Calu3 (cell line): Measurements from ENCODE around the gene GPX3. TPM values are rescaled to one million over a fixed set of nuclear protein-coding genes. Genes with fewer than 3 reads are reported as not detected.

Experiments used
- BruUV-seq: library from RNA; stranded (reverse); fragments of 400-500 nt; replicated peaks from 2 replicates; lab custom pipeline; 2021; lab: Mats Ljungman, UMichigan
- CTCF ChIA-PET: fragments of 300-600 bp; sonication (Branson Sonifier 250); formaldehyde crosslinking; loops from one replicate; lab custom pipeline; 2022; ENCODE audit warnings: antibody characterized with exemption; lab: Charles Lee
- DNase-seq: peaks from one replicate; pipeline ENCODE4 v3.0.0; 2022
- H3K27ac Mint-ChIP-seq: one replicate; pipeline ENCODE4 v1.8.0; 2022; ENCODE audit warnings: mixed read lengths; ENCODE audit not compliant: unreplicated experiment
- H3K27me3 Mint-ChIP-seq: one replicate; pipeline ENCODE4 v1.8.0; 2022; ENCODE audit warnings: mixed read lengths; ENCODE audit not compliant: unreplicated experiment
- H3K36me3 Mint-ChIP-seq: one replicate; pipeline ENCODE4 v1.8.0; 2022; ENCODE audit warnings: mild to moderate bottlenecking, moderate library complexity, mixed read lengths; ENCODE audit not compliant: insufficient read depth, unreplicated experiment
- H3K4me1 Mint-ChIP-seq: one replicate; pipeline ENCODE4 v1.8.0; 2022; ENCODE audit warnings: mild to moderate bottlenecking, low read depth, mixed read lengths; ENCODE audit not compliant: unreplicated experiment
- H3K4me3 Mint-ChIP-seq: one replicate; pipeline ENCODE4 v1.8.0; 2022; ENCODE audit warnings: mild to moderate bottlenecking, low read depth, moderate library complexity, mixed read lengths; ENCODE audit not compliant: unreplicated experiment
- H3K9me3 Mint-ChIP-seq: one replicate; pipeline ENCODE4 v1.8.0; 2022; ENCODE audit warnings: low read depth, mixed read lengths; ENCODE audit not compliant: unreplicated experiment
- CTCF ChIP-seq: fragments of 200-600 bp; IDR thresholded peaks from one replicate; pipeline ENCODE4 v1.8.0; 2022; ENCODE audit warnings: antibody characterized with exemption; ENCODE audit not compliant: unreplicated experiment
- intact Hi-C: fragments of 100-400 bp; cut with micrococcal nuclease; formaldehyde crosslinking; loops from one replicate; pipeline ENCODE4 v1.10.0; 2022; ENCODE audit not compliant: unreplicated experiment
- total RNA-seq: library from RNA; stranded (reverse); gene quantifications from 2 replicates; pipeline ENCODE4 v1.2.3, GENCODE V29; 2022

GPX3 gene
- total RNA-seq, 1 experiment from 2014 or later = not detected

GRCh38 chr5:151041577-151042268, 21.3 kb downstream of the GPX3 start:
- intact Hi-C loops = no loop called here
- no peak overlapping the region for H3K27ac Mint-ChIP-seq

GRCh38 chr5:151042453-151043093, 22.2 kb downstream of the GPX3 start:
- CTCF ChIA-PET = interaction anchor here (2.2 kb wide), 2 partner anchors 9 to 72 kb away, joined by 5 to 10 read pairs; no protein-coding TSS in a partner anchor
- H3K27ac Mint-ChIP-seq = peak overlapping the region; percentile 15
- intact Hi-C loops = no loop called here

More at GRCh38 chr5:151041577-151042268, 21.3 kb downstream of the GPX3 start:
- no TSS peak for BruUV-seq
- H3K4me1 Mint-ChIP-seq = peaks cover 14% of the 10 kb centered on the region
- H3K9me3 Mint-ChIP-seq = no peaks in the 10 kb centered on the region
- peaks cover 91% of the 10 kb centered on the region for H3K36me3 Mint-ChIP-seq
- no peak for DNase-seq
- CTCF ChIA-PET = interaction anchor here (0.7 to 2.2 kb wide), 5 partner anchors 10 to 73 kb away, joined by 3 to 10 read pairs (median 5); no protein-coding TSS in a partner anchor
- no peak overlapping the region for H3K4me3 Mint-ChIP-seq
- H3K27me3 Mint-ChIP-seq = no peaks in the 10 kb centered on the region
- no peak for TF ChIP-seq CTCF

GRCh38 chr5:151047814-151048425, 27.5 kb downstream of the GPX3 start:
- BruUV-seq = no TSS peak
- TF ChIP-seq CTCF = peak; percentile 94
- H3K27me3 Mint-ChIP-seq = no peaks in the 10 kb centered on the region
- peaks cover 97% of the 10 kb centered on the region for H3K36me3 Mint-ChIP-seq
- peak overlapping the region; percentile 11 for H3K27ac Mint-ChIP-seq
- intact Hi-C loops = no loop called here
- CTCF ChIA-PET = interaction anchor here (1.1 to 9.4 kb wide), 5 partner anchors 16 to 117 kb away, joined by 3 to 140 read pairs (median 7); partner anchors contain the start of gene TNIP1
- no peak overlapping the region for H3K4me3 Mint-ChIP-seq
- peak; percentile 30 for DNase-seq
- H3K9me3 Mint-ChIP-seq = no peaks in the 10 kb centered on the region
- peaks cover 31% of the 10 kb centered on the region for H3K4me1 Mint-ChIP-seq

More at GRCh38 chr5:151042453-151043093, 22.2 kb downstream of the GPX3 start:
- Mint-ChIP-seq H3K4me3 (no peak overlapping the region), H3K36me3 (peaks cover 91% of the 10 kb centered on the region), H3K27me3 (no peaks in the 10 kb centered on the region), H3K9me3 (no peaks in the 10 kb centered on the region), H3K4me1 (peaks cover 21% of the 10 kb centered on the region)
- no peak for DNase-seq
- no peak for TF ChIP-seq CTCF
- BruUV-seq = no TSS peak

GRCh38 chr5:151048526-151048925, 28.1 kb downstream of the GPX3 start:
- peaks cover 97% of the 10 kb centered on the region for H3K36me3 Mint-ChIP-seq

More at GRCh38 chr5:151048526-151048925, 28.1 kb downstream of the GPX3 start:
- Mint-ChIP-seq H3K4me1 (peaks cover 37% of the 10 kb centered on the region), H3K4me3 (no peak overlapping the region), H3K27ac (peak overlapping the region; percentile 11), H3K9me3 (no peaks in the 10 kb centered on the region), H3K27me3 (no peaks in the 10 kb centered on the region)
- intact Hi-C loops = no loop called here
- DNase-seq = peak; percentile 38
- CTCF ChIA-PET = interaction anchor here (1.1 to 9.4 kb wide), 5 partner anchors 17 to 116 kb away, joined by 3 to 140 read pairs (median 7); partner anchors contain the start of gene TNIP1
- peak; percentile 29 for TF ChIP-seq CTCF
- no TSS peak for BruUV-seq
